ENCODE measurements around the gene ZNF565. TPM values are rescaled to one million over a fixed set of nuclear protein-coding genes. Genes with fewer than 3 reads are reported as not detected.
"Not testable (repeated sequence)": the region's sequence is repeated elsewhere in the genome, so short reads cannot be mapped to it uniquely, and the experiment has no call there.

Gene ZNF565
- total RNA-seq, 1 donor from 2014 or later: 7.9 TPM

DNA sequence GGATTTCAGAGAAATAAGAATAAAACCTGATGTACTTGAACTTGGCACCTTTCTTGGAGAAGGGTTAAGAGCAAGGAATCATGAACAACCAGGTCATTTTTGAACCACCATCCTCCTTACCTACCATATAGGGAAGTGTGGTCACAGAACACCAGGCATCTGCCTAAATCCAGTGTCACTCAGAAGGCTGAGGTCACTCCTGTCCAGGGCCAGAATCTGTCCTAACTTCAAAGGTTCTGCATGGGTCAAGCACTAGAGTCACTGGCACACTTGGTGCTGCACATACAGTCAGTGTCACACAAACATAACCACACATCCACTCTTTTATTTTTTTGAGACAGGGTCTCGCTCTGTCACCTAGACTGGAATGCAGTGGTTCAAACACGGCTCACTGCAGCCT, 1.6 kb downstream of the ZNF565 start:
- DNase-seq (ENCODE audit: low read depth): no peak

DNA sequence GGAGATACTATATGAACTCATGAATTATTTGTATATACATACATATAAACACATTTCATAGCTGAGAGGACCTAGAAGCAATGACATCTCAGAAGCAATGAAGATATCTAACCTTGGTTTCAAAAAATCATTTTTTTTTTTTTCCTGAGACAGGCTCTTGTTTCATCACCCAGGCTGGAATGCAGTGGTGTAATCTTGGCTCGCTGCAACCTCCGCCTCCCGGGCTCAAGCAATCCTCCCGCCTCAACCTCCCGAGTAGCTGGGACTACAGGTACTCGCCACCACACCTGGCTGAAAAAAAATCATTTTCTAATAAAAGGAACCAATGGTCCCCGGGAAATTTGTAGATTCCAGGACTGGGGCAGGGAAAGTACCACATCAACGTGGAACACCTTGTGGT, 4.0 kb downstream of the ZNF565 start:
- no peak for DNase-seq (ENCODE audit: low read depth)

DNA sequence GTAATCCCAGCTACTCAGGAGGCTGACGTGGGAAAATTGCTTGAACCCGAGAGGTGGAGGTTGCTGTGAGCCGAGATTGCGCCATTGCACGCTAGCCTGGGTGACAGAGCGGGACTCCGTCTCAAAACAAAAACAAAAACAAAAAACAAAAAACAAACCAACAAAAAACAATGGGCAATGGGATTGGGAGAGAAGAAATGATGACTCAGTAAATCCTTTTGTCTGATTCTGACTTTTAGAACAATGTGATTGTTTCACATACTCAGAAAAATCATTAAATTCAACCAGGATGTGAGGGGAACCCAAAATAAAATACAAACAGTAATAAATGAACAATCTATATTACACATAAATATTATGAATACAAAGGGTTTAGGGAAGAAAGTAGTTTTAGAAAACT, 5.1 kb downstream of the ZNF565 start:
- no peak for DNase-seq (ENCODE audit: low read depth)

DNA sequence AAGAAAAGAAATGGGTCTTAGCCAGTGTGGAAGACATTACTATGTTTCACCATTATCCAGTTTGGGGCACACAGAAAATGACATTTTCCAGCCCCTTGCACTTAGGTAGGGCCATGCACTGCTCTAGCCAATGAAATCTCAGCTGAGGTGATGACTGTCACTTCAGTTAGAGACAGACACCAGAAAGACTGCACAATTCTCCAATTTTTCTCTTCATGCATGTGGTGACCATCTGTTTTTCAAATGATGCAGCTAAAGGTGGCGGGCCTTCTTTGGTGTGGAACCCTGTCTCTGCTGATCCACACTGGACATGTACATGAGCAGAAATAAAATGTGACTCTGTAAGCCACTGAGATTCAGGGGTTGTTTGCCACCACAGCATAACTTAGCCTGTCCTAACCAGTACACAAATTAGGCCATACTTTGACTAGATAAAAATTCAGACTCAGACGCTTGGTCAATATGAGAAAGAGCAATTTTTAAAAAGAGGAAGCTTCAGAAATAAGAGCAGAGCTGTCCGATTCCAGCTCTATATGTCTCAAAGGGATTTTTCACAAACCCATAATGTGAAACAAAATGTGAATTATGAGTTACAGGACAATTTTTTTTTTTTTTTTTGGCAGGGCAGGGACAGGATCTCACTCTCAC, 6.7 kb downstream of the ZNF565 start:
- DNase-seq (ENCODE audit: low read depth): no peak

DNA sequence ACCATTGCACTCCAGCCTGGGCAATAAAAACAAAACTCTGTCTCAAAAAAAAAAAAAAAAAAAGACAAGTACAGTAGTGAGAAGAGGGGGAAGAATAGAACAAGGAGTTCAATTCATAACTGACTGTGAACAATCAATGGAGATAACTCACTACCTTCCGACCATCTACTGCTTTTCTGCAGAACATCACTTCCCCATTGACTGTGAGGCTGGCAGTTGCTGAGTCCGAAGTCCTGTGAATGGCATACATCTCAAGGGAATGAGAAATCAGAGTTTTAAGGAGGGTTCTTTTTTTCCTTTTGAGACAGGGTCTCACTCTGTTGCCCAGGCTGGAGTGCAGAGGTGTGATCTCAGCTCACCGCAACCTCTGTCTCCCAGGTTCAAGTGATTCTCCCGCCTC, 11.2 kb downstream of the ZNF565 start:
- no peak for DNase-seq (ENCODE audit: low read depth)

DNA sequence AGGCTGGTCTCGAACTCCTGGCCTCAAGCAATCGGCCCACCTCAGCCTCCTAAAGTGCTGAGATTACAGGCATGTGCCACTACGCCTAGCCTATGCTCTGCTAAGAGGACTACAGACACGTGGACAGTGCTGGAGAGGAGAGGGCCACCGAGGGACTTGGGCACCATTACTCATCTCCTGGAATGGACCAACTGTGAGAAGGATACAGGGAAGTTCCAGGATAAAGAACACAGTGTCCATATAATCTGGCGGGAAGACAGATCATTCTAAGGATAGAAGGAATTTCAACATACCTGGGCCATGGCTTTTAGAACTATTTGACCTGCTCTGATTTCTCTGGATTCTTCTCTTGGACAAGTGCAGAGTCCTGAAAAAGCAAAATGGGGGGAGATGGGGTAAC, 12.8 kb downstream of the ZNF565 start:
- no peak for DNase-seq (ENCODE audit: low read depth)

DNA sequence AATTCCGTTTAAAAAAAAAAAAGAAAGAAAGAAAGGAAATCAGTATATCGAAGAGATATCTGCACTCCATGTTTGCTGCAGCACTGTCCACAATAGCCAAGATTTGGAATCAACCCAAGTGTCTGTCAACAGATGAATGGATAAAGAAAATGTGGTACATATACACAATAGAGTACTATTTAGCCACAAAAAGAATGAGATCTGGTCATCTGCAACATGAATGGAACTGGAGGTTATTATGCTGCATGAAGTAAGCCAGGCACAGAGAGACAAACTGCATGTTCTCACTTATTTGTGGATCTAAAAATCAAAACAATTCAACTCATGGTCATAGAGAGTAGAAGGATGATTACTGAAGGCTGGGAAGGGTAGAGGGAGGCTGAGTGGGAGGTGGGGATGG, 16.3 kb downstream of the ZNF565 start:
- DNase-seq (ENCODE audit: low read depth): no peak

DNA sequence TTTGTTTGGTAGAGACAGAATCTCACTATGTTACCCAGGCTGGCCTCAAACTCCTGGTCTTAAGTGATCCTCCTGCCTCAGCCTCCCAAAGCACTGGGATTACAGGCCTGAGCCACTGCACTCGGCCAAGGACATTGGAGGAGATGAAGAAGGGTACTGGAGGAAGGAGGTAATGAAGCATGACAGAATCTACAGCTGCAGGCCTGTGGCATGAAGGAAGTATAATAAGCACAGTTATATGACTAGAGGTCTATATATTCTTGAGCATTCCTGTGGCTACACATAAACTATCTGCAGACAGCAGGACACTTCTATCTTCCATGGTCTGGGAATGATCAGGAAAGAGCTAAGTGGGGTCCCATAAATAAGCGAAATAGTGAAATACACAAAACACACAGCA, 18.2 kb downstream of the ZNF565 start:
- no peak for DNase-seq (ENCODE audit: low read depth)

DNA sequence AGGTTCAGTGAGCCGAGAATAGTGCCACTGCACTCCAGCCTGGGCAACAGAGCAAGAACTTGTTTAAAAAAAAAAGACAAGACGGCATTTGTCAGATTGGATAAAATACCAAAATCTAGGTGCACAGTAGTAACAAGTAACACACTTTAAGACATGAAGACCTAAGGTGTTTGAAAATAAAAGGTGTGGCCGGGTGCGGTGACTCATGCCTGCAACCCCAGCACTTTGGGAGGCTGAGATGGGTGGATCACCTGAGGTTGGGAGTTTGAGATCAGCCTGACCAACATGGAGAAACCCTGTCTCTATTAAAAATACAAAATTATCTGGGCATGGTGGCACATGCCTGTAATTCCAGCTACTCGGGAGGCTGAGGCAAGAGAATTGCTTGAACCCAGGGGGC, 27.7 kb downstream of the ZNF565 start:
- not testable (repeated sequence) for DNase-seq (ENCODE audit: low read depth)

DNA sequence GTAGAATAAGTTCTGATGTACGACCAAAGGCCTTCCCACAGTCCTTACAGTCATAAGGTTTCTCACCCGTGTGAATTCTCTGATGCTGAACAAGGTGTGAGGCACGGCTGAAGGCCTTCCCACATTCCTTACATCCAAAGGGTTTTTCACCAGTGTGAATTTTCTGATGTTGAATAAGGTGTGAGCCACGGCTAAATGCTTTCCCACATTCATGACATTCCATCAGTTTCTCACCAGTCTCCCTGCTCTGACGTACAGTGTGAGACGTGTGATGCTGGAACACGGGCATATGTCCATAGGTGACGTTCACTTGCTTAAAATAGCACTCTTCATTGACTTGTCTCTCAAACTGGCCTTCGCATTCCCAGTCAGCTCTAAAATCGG, 31.2 kb downstream of the ZNF565 start:
- DNase-seq (ENCODE audit: low read depth): no peak

DNA sequence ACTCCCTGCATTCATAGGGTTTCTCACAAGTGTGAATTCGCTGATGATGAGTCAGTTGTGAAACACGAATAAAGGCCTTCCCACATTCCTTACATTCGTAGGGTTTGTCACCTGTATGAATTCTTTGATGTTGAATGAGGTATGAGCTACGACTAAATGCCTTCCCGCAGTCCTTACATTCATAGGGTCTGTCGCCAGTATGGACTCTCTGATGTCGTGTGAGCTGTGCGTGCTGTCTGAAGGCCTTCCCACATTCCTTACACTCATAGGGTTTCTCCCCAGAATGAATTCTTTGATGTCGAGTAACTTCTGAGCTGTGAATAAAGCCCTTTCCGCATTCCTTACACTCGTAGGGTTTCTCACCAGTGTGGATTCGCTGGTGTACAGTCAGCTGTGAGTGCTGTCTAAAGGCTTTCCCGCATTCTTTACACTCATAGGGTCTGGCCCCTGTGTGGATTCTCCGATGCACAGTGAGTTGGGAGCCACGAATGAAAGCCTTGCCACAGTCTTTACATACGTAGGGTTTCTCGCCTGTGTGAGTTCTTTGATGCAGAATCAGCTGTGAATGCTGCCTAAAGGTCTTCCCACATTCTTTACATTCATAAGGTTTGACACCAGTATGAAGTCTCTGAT, 31.7 kb downstream of the ZNF565 start:
- DNase-seq (ENCODE audit: low read depth): no peak

DNA sequence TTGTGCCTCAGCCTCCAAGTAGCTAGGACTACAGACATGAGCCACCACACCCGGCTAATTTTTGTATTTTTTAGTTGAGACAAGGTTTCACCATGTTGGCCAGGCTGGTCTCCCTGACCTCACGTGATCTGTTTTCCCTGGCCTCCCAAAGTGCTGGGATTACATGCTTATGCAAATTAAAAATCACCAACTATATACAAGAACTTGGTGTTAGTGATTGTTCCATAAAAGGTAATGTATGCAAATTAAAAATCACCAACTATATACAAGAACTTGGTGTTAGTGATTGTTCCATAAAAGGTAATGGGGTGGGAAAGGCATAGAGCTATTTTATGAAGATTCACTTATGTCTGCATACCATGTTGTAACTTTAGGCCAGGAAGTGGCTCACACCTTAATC, 35.4 kb downstream of the ZNF565 start:
- not testable (repeated sequence) for DNase-seq (ENCODE audit: low read depth)

DNA sequence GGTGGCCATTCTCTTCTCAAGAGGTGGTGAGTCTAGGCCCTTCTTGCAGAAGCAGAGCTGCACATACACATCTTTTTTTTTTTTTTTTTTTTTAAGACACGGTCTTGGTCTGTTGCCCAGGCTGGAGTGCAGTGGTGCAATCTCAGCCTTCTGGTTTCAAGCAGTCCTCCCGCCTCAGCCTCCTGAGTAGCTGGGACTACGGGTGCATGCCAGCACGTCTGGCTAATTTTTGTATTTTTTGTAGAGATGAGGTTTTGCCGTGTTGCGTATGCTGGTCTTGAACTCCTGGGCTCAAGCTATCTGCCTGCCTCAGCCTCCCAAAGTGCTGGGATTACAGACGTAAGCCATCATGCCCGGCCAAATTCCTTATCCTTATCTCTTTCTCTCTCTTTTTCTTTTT, 40.6 kb downstream of the ZNF565 start:
- DNase-seq (ENCODE audit: low read depth): not testable (repeated sequence)

DNA sequence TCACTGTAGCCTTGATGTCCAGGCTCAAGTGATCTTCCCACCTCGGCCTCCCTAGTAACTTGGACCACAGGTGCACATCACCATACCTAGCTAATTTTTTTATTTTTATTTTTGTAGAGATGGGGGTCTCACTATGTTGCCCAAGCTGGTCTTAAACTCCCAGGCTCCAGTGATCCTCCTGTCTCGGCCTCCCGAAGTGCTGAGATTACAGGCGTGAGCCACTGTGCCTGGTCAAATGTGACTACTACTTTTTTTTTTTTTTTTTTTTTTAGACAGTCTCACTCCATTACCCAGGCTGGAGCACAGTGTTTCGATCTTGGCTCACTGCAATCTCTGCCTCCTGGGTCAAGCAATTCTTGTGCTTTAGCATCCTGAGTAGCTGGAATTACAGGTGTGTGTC, 41.6 kb downstream of the ZNF565 start:
- no peak for DNase-seq (ENCODE audit: low read depth)

DNA sequence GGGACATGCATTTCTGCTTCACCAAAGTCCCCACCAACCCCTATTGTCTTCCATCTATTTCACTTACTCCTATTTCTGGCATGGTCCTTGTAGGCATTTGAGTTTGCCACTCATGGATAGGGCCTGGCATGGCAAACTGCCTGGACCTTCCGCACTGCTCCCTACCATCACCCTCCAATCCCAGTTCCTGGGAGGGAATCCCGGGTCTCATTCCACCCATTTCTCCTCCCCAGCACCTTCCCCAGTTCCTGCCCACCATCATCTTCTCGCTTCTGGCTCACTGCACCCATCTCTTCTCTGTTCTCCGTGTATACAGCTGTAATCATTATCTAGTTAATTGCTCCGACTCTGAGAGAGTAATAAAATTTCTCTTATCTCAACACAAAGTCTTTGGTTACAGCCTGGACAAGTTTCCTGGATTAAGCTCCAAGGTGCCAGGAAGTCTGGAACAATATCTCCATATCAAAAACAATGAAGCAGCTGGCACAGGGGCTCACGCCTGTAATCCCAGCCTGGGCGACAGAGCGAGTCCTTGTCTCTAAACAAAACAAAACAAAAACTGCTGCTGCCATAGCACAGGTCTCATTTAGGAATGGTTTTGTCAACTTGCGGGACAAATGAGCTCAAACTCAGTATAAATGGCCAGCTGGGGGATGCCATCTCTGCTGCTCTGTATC, 45.2 kb downstream of the ZNF565 start:
- DNase-seq (ENCODE audit: low read depth): no peak

DNA sequence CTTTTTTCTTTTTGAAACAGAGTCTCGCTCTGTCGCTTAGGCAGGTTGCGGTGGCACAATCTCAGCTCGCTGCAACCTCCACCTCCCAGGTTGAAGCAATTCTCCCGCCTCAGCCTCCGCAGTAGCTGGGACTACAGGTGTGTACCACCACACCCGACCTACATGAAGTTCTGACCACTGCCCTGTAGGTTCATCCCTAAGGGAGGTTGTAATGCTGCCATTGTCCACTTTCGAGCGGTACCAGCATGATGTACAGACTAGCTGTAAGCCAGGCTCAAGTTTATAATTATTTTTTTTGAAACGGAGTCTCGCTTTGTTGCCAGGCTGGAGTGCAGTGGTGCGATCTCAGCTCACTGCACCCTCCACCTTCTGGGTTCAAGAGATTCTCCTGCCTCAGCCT, 50.7 kb downstream of the ZNF565 start:
- DNase-seq (ENCODE audit: low read depth): no peak

DNA sequence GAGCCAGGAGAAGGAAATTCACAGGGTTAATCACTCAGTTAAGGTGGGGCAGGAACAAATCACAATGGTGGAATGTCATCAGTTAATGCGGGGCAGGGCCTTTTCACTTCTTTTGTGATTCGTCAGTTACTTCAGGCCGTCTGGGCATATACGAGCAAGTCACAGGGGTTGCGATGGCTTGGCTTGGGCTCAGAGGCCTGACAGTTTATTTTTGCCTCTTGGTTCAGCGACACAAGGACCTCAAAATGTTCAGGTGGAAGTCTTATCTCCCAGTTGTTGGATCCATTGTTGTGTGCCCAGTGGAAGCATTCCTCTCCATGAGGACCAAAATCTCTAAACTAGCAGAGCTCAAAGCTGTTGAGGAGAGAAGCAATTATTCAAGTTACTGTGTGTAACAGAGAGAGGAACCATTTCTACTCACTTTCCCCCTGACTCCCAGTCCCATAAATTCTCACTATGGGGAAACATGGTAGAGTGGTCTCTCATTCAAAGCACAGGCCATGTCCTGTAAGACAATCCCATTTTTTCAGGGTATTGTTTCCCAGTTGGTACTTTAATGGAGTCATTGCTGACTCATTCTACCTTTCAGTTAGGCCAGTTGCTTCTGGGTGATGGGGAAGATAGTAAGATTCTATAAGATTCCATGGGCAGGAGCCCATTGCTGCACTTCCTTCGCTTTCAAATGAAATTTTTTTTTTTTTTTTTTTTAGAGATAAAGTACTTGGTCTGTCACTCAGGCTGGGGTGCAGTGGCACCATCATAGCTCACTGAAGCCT, 53.5 kb downstream of the ZNF565 start:
- no peak for DNase-seq (ENCODE audit: low read depth)

DNA sequence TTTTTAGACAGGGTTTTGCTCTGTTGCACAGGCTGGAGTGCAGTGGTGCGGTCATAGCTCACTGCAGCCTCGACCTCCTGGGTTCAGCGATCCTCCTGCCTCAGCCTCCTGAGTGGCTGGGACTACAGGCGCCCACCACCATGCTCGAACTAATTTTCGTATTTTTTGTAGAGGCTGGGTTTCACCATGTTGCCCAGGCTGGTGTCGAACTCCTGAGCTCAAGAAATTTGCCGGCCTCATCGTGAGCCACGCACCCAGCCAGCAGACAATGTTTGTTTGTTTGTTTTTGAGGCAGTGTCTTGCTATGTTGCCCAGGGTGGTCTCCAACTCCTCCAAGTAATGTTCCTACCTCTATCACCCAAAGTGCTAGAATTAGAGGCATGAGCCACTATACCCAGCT, 61.3 kb downstream of the ZNF565 start:
- DNase-seq (ENCODE audit: low read depth): no peak

DNA sequence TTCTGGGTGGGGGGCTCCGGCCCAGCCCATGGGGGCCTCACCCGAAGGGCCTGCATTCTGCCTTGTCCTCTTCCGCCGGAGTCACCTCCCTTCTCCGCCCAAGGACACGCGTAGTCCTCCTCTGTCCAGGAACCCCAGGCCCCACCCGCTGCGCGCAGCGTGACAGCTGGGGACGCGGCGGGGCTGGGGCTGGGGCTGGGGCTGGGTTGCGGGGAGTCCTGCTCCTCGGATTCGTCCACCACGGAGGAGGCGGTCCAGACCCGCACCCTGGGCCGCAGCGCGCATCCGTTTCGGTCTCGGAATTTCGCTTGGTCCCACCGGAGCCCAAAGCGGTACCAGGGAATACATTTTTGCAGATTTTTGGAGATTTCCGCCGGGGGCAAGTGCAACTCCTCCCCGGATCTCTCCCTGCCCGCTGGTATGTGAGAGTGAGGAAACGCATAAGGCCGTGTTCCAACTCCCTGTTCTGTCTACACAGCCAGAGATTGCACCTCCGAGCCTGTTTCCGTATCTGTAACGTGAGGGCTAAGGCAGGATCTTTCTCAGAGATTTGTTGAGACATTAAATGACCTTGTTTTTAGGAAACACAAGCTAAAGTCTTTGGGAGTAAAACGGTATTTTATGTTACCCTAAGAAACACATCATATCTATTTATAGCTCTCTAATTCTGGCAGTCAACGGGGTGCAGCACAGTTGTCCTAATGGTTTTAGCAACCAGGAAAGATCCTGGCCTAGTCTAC, 61.9 kb downstream of the ZNF565 start, which contains the start of gene COX7A1:
Gene COX7A1, minus strand, starts transcription at position 96 of the 740 bp plus-strand sequence. Its CDS starts 40 bp downstream, at position 56.
- DNase-seq (ENCODE audit: low read depth): no peak

DNA sequence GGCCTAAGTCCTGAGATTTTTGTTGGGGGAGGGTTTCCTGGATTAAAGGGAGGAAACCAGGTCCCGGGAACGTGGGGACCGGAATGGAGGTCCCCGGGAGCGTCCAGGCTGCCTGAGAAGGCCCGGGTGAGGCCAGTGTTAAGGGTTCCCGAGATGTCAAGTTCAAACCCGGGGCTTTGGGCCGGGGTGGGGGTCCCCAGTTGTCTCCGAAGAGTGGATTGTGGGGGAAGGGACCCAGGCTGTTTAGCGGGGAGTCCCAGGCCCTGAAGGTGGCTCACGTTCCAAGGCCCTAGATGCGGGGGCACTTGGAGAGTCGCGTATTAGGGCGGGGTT, 62.5 kb downstream of the ZNF565 start:
- no peak for DNase-seq (ENCODE audit: low read depth)

DNA sequence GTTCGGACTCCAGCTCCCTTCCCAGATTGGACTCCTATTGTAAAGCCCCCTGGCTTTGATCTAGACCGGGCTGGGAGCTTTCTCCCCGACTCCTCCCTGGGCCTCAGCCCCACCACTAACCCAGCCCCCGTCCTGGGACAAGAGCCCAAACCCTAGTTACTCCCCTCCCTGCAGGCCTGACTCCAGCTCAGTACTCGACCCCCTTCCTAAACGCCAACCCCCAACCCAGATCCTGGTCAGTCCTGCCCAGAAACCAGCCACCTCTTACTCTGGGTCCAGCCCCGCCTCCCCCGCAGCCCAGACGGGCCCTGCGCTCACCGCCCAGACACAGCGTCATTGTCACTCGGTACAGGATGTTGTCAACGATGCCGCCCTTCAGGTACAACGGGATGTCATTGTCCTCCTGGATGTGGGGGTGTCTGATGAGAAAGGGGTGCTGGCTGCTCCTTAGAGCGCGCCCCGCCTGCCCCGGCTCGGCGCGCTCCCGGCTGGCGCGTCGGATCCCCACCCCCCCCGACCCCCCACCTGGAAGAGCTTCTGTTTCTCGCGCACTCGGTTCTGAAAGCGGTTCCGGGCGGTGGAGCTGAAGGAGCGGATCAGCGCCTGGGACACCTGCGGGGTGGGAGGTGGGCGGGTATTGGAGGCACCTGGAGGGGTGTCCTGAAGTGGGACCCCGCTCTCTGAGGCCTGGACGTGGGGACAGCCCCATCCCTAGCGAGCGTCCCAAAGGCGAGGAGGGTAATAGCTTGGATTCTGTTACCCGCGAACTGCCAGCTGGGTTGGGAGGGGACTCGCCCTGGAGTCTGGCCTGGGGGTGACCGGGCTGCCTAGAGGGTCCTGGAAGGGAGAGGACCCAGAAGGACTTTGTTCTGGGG, 63.1 kb downstream of the ZNF565 start:
- DNase-seq (ENCODE audit: low read depth): no peak

All from renal cortical epithelial cell (primary cell).